Fibroblast of lung (primary cell): ENCODE results near the gene ADAM10.

Experiments
- CTCF ChIP-seq, 2 donors: IDR thresholded peaks in 1 of 2; conservative IDR thresholded peaks in 1 of 2; 1 replicate in 1 of 2; 2 replicates in 1 of 2; pipeline ENCODE4 v1.5.1; 2011 to 2012; ENCODE audit warnings: low read length in 2 of 2, control low read depth in 1 of 2, inconsistent platforms in 1 of 2, low read depth in 1 of 2, mild to moderate bottlenecking in 1 of 2
- EZH2 ChIP-seq: IDR thresholded peaks from 2 replicates; pipeline ENCODE4 v1.5.1; 2012; ENCODE audit warnings: low read length, control low read depth, mild to moderate bottlenecking; ENCODE audit errors: missing control alignments

GRCh38 chr15:58684751-58685150 is 64.8 kb downstream of the ADAM10 start:
- TF ChIP-seq CTCF (conservative IDR thresholded peaks at IDR 0.05 in 1 of 2, IDR thresholded peaks at IDR 0.05 in 1 of 2; ENCODE audit: low read depth in 1 of 2, low read length in 2 of 2): no peak
- TF ChIP-seq EZH2: no peak
